Activated CD4-positive, alpha-beta T cell treated with anti-CD3 and anti-CD28 coated beads, Interleukin-2, amount 10 ng/mL, durations not matched to agents 7 days and 5 days (primary cell): ENCODE measurements around the gene RETREG3. TPM values are rescaled to one million over a fixed set of nuclear protein-coding genes. Genes with fewer than 3 reads are reported as not detected.
A peak's percentile ranks its signal among the peaks of the same experiment; 100 is the strongest.
"Not testable (repeated sequence)": the region's sequence is repeated elsewhere in the genome, so short reads cannot be mapped to it uniquely, and the experiment has no call there.

Experiments used
- CTCF ChIA-PET: fragments of 350-600 bp; sonication (Branson Sonifier 250); formaldehyde crosslinking; loops from one replicate; lab custom pipeline; 2021; ENCODE audit warnings: antibody characterized with exemption; lab: Charles Lee
- POLR2A ChIA-PET: fragments of 350-600 bp; sonication (Branson Sonifier 250); formaldehyde crosslinking; loops from one replicate; lab custom pipeline; 2021; ENCODE audit warnings: antibody characterized with exemption; lab: Charles Lee
- DNase-seq: peaks from one replicate; pipeline ENCODE4 v3.0.0-alpha.2; 2020
- H3K27ac Mint-ChIP-seq: one replicate; pipeline ENCODE4 v1.8.0; 2021; ENCODE audit warnings: mild to moderate bottlenecking, moderate library complexity, mixed read lengths
- H3K27me3 Mint-ChIP-seq: one replicate; pipeline ENCODE4 v1.8.0; 2021; ENCODE audit warnings: mixed read lengths
- H3K36me3 Mint-ChIP-seq: one replicate; pipeline ENCODE4 v1.8.0; 2021; ENCODE audit warnings: low read depth, mixed read lengths
- H3K4me1 Mint-ChIP-seq: one replicate; pipeline ENCODE4 v1.8.0; 2021; ENCODE audit warnings: mixed read lengths
- H3K4me3 Mint-ChIP-seq: one replicate; pipeline ENCODE4 v1.8.0; 2021; ENCODE audit warnings: mild to moderate bottlenecking, moderate library complexity, mixed read lengths
- H3K9me3 Mint-ChIP-seq: one replicate; pipeline ENCODE4 v1.8.0; 2021; ENCODE audit warnings: mixed read lengths
- total RNA-seq, 2 experiments: library from RNA; stranded (reverse); gene quantifications; one replicate each; pipeline ENCODE4 v1.2.3, GENCODE V29; 2021

RETREG3 gene
- total RNA-seq, 2 experiments from 2014 or later = 60.2 to 65.9 TPM

- H3K4me3 Mint-ChIP-seq, POLR2A ChIA-PET, DNase-seq, H3K9me3 Mint-ChIP-seq, H3K27me3 Mint-ChIP-seq, H3K36me3 Mint-ChIP-seq, H3K4me1 Mint-ChIP-seq: not testable (repeated sequence)
- H3K27ac Mint-ChIP-seq = peak overlapping the region; percentile 68
- CTCF ChIA-PET = interaction anchor here (0.6 to 1.4 kb wide), 2 partner anchors 23 to 49 kb away, joined by 3 read pairs; no protein-coding TSS in a partner anchor
These were observed 18.0 kb upstream of the RETREG3 start for GRCh38 chr17:42627032-42627764.

GRCh38 chr17:42623732-42624596 is 14.8 kb upstream of the RETREG3 start:
- ChIA-PET CTCF (interaction anchor here (0.6 to 1.4 kb wide), 3 partner anchors 45 to 1196 kb away, joined by 3 to 4 read pairs (median 3); no protein-coding TSS in a partner anchor), POLR2A (no interaction called here)
- DNase-seq = no peak
- Mint-ChIP-seq H3K9me3 (no peaks in the 10 kb centered on the region), H3K27me3 (no peaks in the 10 kb centered on the region), H3K27ac (no peak overlapping the region), H3K4me3 (no peak overlapping the region), H3K36me3 (no peaks in the 10 kb centered on the region), H3K4me1 (peaks cover 2% of the 10 kb centered on the region)

- Mint-ChIP-seq H3K4me1 (peaks cover 8% of the 10 kb centered on the region), H3K27me3 (no peaks in the 10 kb centered on the region), H3K9me3 (no peaks in the 10 kb centered on the region), H3K27ac (no peak overlapping the region), H3K4me3 (no peak overlapping the region), H3K36me3 (no peaks in the 10 kb centered on the region)
- ChIA-PET POLR2A (no interaction called here), CTCF (interaction anchor here (0.6 to 1.4 kb wide), 4 partner anchors 9 to 1196 kb away, joined by 3 to 4 read pairs (median 3); no protein-coding TSS in a partner anchor)
- no peak for DNase-seq
These were observed 14.1 kb upstream of the RETREG3 start for GRCh38 chr17:42623271-42623670.

- H3K9me3 Mint-ChIP-seq, H3K27ac Mint-ChIP-seq, H3K36me3 Mint-ChIP-seq, H3K4me3 Mint-ChIP-seq, POLR2A ChIA-PET, DNase-seq, CTCF ChIA-PET, H3K27me3 Mint-ChIP-seq: not testable (repeated sequence)
- peaks cover 12% of the 10 kb centered on the region for H3K4me1 Mint-ChIP-seq
These were observed 12.8 kb upstream of the RETREG3 start for GRCh38 chr17:42621987-42622386.

- peaks cover 23% of the 10 kb centered on the region for H3K36me3 Mint-ChIP-seq
- no peak for DNase-seq
- POLR2A ChIA-PET = no interaction called here
- no peak overlapping the region for H3K4me3 Mint-ChIP-seq
- H3K4me1 Mint-ChIP-seq = peaks cover 12% of the 10 kb centered on the region
- H3K27me3 Mint-ChIP-seq = no peaks in the 10 kb centered on the region
- no peak overlapping the region for H3K27ac Mint-ChIP-seq
- no peaks in the 10 kb centered on the region for H3K9me3 Mint-ChIP-seq
- CTCF ChIA-PET = interaction anchor here (1.2 to 3.1 kb wide), 2 partner anchors 10 to 40 kb away, joined by 3 to 13 read pairs; partner anchors contain the start of genes RETREG3 and TUBG1
These were observed 9.4 kb upstream of the RETREG3 start for GRCh38 chr17:42618442-42619150.

- H3K27ac Mint-ChIP-seq = peak overlapping the region; percentile 17
- H3K4me1 Mint-ChIP-seq = peaks cover 12% of the 10 kb centered on the region
- ChIA-PET CTCF (interaction anchor here (1.1 to 3.1 kb wide), 2 partner anchors 9 to 40 kb away, joined by 3 to 13 read pairs; partner anchors contain the start of genes PSMC3IP, RETREG3 and TUBG1), POLR2A (no interaction called here)
- H3K4me3 Mint-ChIP-seq = no peak overlapping the region
- no peaks in the 10 kb centered on the region for H3K9me3 Mint-ChIP-seq
- no peaks in the 10 kb centered on the region for H3K27me3 Mint-ChIP-seq
- peaks cover 27% of the 10 kb centered on the region for H3K36me3 Mint-ChIP-seq
- no peak for DNase-seq
These were observed 8.8 kb upstream of the RETREG3 start for GRCh38 chr17:42617956-42618431.

GRCh38 chr17:42613699-42614295 is 4.6 kb upstream of the RETREG3 start:
- CTCF ChIA-PET = no interaction called here
- peaks cover 15% of the 10 kb centered on the region for H3K4me1 Mint-ChIP-seq
- H3K4me3 Mint-ChIP-seq = no peak overlapping the region
- POLR2A ChIA-PET = no interaction called here
- peaks cover 36% of the 10 kb centered on the region for H3K36me3 Mint-ChIP-seq
- H3K27me3 Mint-ChIP-seq = no peaks in the 10 kb centered on the region
- DNase-seq = no peak
- H3K27ac Mint-ChIP-seq = no peak overlapping the region
- no peaks in the 10 kb centered on the region for H3K9me3 Mint-ChIP-seq

- H3K4me1 Mint-ChIP-seq = peaks cover 18% of the 10 kb centered on the region
- H3K27ac Mint-ChIP-seq = no peak overlapping the region
- no peak for DNase-seq
- ChIA-PET CTCF (no interaction called here), POLR2A (no interaction called here)
- no peak overlapping the region for H3K4me3 Mint-ChIP-seq
- H3K27me3 Mint-ChIP-seq = no peaks in the 10 kb centered on the region
- H3K9me3 Mint-ChIP-seq = no peaks in the 10 kb centered on the region
- peaks cover 36% of the 10 kb centered on the region for H3K36me3 Mint-ChIP-seq
These were observed 2.8 kb upstream of the RETREG3 start for GRCh38 chr17:42612013-42612412.

GRCh38 chr17:42609814-42610801 is 934 bp upstream of the RETREG3 start:
- H3K4me1 Mint-ChIP-seq = peaks cover 35% of the 10 kb centered on the region
- ChIA-PET CTCF (interaction anchor here (0.7 to 3.0 kb wide), 5 partner anchors 8 to 339 kb away, joined by 3 to 15 read pairs (median 5); partner anchors contain the start of gene PSMC3IP), POLR2A (interaction anchor here (0.8 to 0.9 kb wide), 2 partner anchors 68 to 69 kb away, joined by 4 to 6 read pairs; no protein-coding TSS in a partner anchor)
- peak overlapping the region; percentile 95 for H3K27ac Mint-ChIP-seq
- peaks cover 37% of the 10 kb centered on the region for H3K36me3 Mint-ChIP-seq
- DNase-seq = peak; percentile 32
- H3K9me3 Mint-ChIP-seq, H3K27me3 Mint-ChIP-seq: not testable (repeated sequence)
- peak overlapping the region; percentile 98 for H3K4me3 Mint-ChIP-seq

- POLR2A ChIA-PET = interaction anchor here (0.9 to 1.4 kb wide), 2 partner anchors 30 to 71 kb away, joined by 6 to 8 read pairs; partner anchors contain the start of gene PSMC3IP
- peaks cover 28% of the 10 kb centered on the region for H3K36me3 Mint-ChIP-seq
- peak overlapping the region; percentile 98 for H3K4me3 Mint-ChIP-seq
- H3K27ac Mint-ChIP-seq = peak overlapping the region; percentile 95
- no peaks in the 10 kb centered on the region for H3K9me3 Mint-ChIP-seq
- no peaks in the 10 kb centered on the region for H3K27me3 Mint-ChIP-seq
- H3K4me1 Mint-ChIP-seq = peaks cover 43% of the 10 kb centered on the region
- CTCF ChIA-PET = interaction anchor here (0.5 to 3.0 kb wide), 10 partner anchors 8 to 524 kb away, joined by 3 to 15 read pairs (median 4); partner anchors contain the start of gene PSMC3IP
- DNase-seq = peak; percentile 27
These were observed 631 bp downstream of the RETREG3 start for GRCh38 chr17:42608305-42609181.
